ENCODE results near the gene SUPT20HL1. TPM values are rescaled to one million over a fixed set of nuclear protein-coding genes. Genes with fewer than 3 reads are reported as not detected.
"Not testable (repeated sequence)": the region's sequence is repeated elsewhere in the genome, so short reads cannot be mapped to it uniquely, and the experiment has no call there.

Gene SUPT20HL1
- total RNA-seq, 1 experiment from 2014 or later, result 0.04 TPM

- peak overlapping the region; percentile 26; the same call in 1 of the 2 replicates for H3K27ac ChIP-seq
- H3K4me3 ChIP-seq, result no peak overlapping the region
- peak in 1 of 2 experiments; percentile 26 for DNase-seq
- H3K27me3 ChIP-seq, result no peaks in the 10 kb centered on the region
- no peaks in the 10 kb centered on the region for H3K36me3 ChIP-seq
- no peaks in the 10 kb centered on the region for H3K9me3 ChIP-seq (replicated peaks)
- H3K4me1 ChIP-seq, result 0 out of 2 replicates have a peak, but pooled peaks cover 7% of the 10 kb centered on the region
Measured at GRCh38 chrX:24341795-24342194, 18.6 kb upstream of the SUPT20HL1 start.

- peaks cover 18% of the 10 kb centered on the region for H3K4me1 ChIP-seq
- no peaks in the 10 kb centered on the region for H3K27me3 ChIP-seq
- H3K36me3 ChIP-seq, result no peaks in the 10 kb centered on the region
Measured at GRCh38 chrX:24343719-24344118, 16.7 kb upstream of the SUPT20HL1 start.

GRCh38 chrX:24347881-24348280 is 12.6 kb upstream of the SUPT20HL1 start:
- Histone ChIP-seq H3K27me3 (no peaks in the 10 kb centered on the region), H3K4me3 (no peak overlapping the region), H3K9me3 (replicated peaks) (no peaks in the 10 kb centered on the region), H3K4me1 (peaks cover 12% of the 10 kb centered on the region), H3K27ac (no peak overlapping the region), H3K36me3 (no peaks in the 10 kb centered on the region)
- peak; percentile 40 to 71 for DNase-seq

More at GRCh38 chrX:24343719-24344118, 16.7 kb upstream of the SUPT20HL1 start:
- DNase-seq, result no peak
- Histone ChIP-seq H3K27ac (no peak overlapping the region), H3K9me3 (replicated peaks) (no peaks in the 10 kb centered on the region), H3K4me3 (no peak overlapping the region)

- Histone ChIP-seq H3K9me3 (replicated peaks) (no peaks in the 10 kb centered on the region), H3K4me1 (peaks cover 12% of the 10 kb centered on the region), H3K36me3 (no peaks in the 10 kb centered on the region), H3K4me3 (no peak overlapping the region), H3K27ac (no peak overlapping the region), H3K27me3 (no peaks in the 10 kb centered on the region)
- no peak for DNase-seq
Measured at GRCh38 chrX:24350217-24350616, 10.2 kb upstream of the SUPT20HL1 start.

- Histone ChIP-seq H3K27me3 (no peaks in the 10 kb centered on the region), H3K36me3 (no peaks in the 10 kb centered on the region), H3K9me3 (replicated peaks) (no peaks in the 10 kb centered on the region), H3K27ac (no peak overlapping the region), H3K4me1 (no peaks in the 10 kb centered on the region), H3K4me3 (no peak overlapping the region)
- no peak for DNase-seq
Measured at GRCh38 chrX:24355095-24355494, 5.3 kb upstream of the SUPT20HL1 start.

- no peak overlapping the region for H3K27ac ChIP-seq
- no peaks in the 10 kb centered on the region for H3K4me1 ChIP-seq
- no peaks in the 10 kb centered on the region for H3K27me3 ChIP-seq
- DNase-seq, result no peak
- H3K9me3 ChIP-seq (replicated peaks), result no peaks in the 10 kb centered on the region
- H3K36me3 ChIP-seq, result no peaks in the 10 kb centered on the region
- H3K4me3 ChIP-seq, result no peak overlapping the region
Measured at GRCh38 chrX:24357106-24357505, 3.3 kb upstream of the SUPT20HL1 start.

GRCh38 chrX:24362089-24362745 is 1.8 kb downstream of the SUPT20HL1 start:
- H3K4me3 ChIP-seq; H3K4me1 ChIP-seq; H3K27me3 ChIP-seq; H3K9me3 ChIP-seq (replicated peaks); DNase-seq; H3K36me3 ChIP-seq; H3K27ac ChIP-seq: not testable (repeated sequence)

- DNase-seq; H3K9me3 ChIP-seq (replicated peaks); H3K27ac ChIP-seq: not testable (repeated sequence)
Measured at GRCh38 chrX:24363432-24364181, 3.2 kb downstream of the SUPT20HL1 start.

GRCh38 chrX:24364326-24364725 is 3.9 kb downstream of the SUPT20HL1 start:
- no peak for DNase-seq
- Histone ChIP-seq H3K27me3 (no peaks in the 10 kb centered on the region), H3K4me3 (no peak overlapping the region), H3K27ac (no peak overlapping the region), H3K36me3 (no peaks in the 10 kb centered on the region), H3K9me3 (replicated peaks) (no peaks in the 10 kb centered on the region), H3K4me1 (no peaks in the 10 kb centered on the region)

More at GRCh38 chrX:24363432-24364181, 3.2 kb downstream of the SUPT20HL1 start:
- not testable (repeated sequence) for H3K4me1 ChIP-seq, H3K4me3 ChIP-seq, H3K27me3 ChIP-seq, H3K36me3 ChIP-seq

GRCh38 chrX:24364851-24365538 is 4.6 kb downstream of the SUPT20HL1 start:
- no peak for DNase-seq
- Histone ChIP-seq H3K9me3 (replicated peaks) (no peaks in the 10 kb centered on the region), H3K4me1 (no peaks in the 10 kb centered on the region), H3K27ac (no peak overlapping the region), H3K36me3 (no peaks in the 10 kb centered on the region), H3K4me3 (no peak overlapping the region), H3K27me3 (no peaks in the 10 kb centered on the region)

GRCh38 chrX:24366762-24367400 is 6.4 kb downstream of the SUPT20HL1 start:
- not testable (repeated sequence) for H3K27me3 ChIP-seq; H3K36me3 ChIP-seq; H3K9me3 ChIP-seq (replicated peaks); DNase-seq; H3K4me3 ChIP-seq; H3K4me1 ChIP-seq; H3K27ac ChIP-seq

GRCh38 chrX:24369816-24370215 is 9.4 kb downstream of the SUPT20HL1 start:
- DNase-seq, result no peak
- no peak overlapping the region for H3K27ac ChIP-seq
- H3K9me3 ChIP-seq (replicated peaks), result no peaks in the 10 kb centered on the region
- no peaks in the 10 kb centered on the region for H3K36me3 ChIP-seq
- no peaks in the 10 kb centered on the region for H3K4me1 ChIP-seq
- H3K4me3 ChIP-seq, result no peak overlapping the region
- no peaks in the 10 kb centered on the region for H3K27me3 ChIP-seq

- Histone ChIP-seq H3K9me3 (replicated peaks) (no peaks in the 10 kb centered on the region), H3K4me1 (no peaks in the 10 kb centered on the region), H3K27me3 (no peaks in the 10 kb centered on the region), H3K36me3 (no peaks in the 10 kb centered on the region), H3K4me3 (no peak overlapping the region), H3K27ac (no peak overlapping the region)
- peak; percentile 58 to 79 for DNase-seq
Measured at GRCh38 chrX:24371391-24371972, 11.0 kb downstream of the SUPT20HL1 start.

- Histone ChIP-seq H3K4me3 (no peak overlapping the region), H3K36me3 (no peaks in the 10 kb centered on the region), H3K9me3 (replicated peaks) (no peaks in the 10 kb centered on the region), H3K27ac (no peak overlapping the region), H3K4me1 (no peaks in the 10 kb centered on the region), H3K27me3 (no peaks in the 10 kb centered on the region)
- DNase-seq, result no peak
Measured at GRCh38 chrX:24372021-24372763, 11.8 kb downstream of the SUPT20HL1 start.
